CD4-positive, alpha-beta T cell (primary cell): Measurements from ENCODE around the gene TENM4. TPM values are rescaled to one million over a fixed set of nuclear protein-coding genes. Genes with fewer than 3 reads are reported as not detected.

Experiments used
- ATAC-seq: fragments of 200-7000 bp; cut with Tn5 transposase; one replicate; pipeline ENCODE4 v1.10.0; 2022; ENCODE audit warnings: mild to moderate bottlenecking; ENCODE audit not compliant: poor library complexity
- CTCF ChIA-PET: fragments of 350-600 bp; sonication (Branson Sonifier 250); formaldehyde crosslinking; loops from one replicate; lab custom pipeline; 2021; ENCODE audit warnings: antibody characterized with exemption, inconsistent platforms; lab: Charles Lee
- POLR2A ChIA-PET: fragments of 350-600 bp; sonication (Branson Sonifier 250); formaldehyde crosslinking; loops from one replicate; lab custom pipeline; 2021; ENCODE audit warnings: antibody characterized with exemption, inconsistent platforms; lab: Charles Lee
- DNase-seq, 14 experiments: peaks; one replicate each; pipeline ENCODE4 v3.0.0-alpha.2; 2013 to 2020; ENCODE audit warnings: mixed read lengths in 2 of 14
- H3K27ac ChIP-seq, 2 donors: one replicate each; pipeline versions ENCODE4 v1.5.1 to v1.7.0; 2013; ENCODE audit warnings: low read length in 2 of 2, low read depth in 1 of 2, mild to moderate bottlenecking in 1 of 2
- H3K27me3 ChIP-seq, 2 experiments: 1 replicate in 1 of 2; 2 replicates in 1 of 2; pipeline versions ENCODE4 v1.6.1 to v1.7.0; 2013; ENCODE audit warnings: low read length in 2 of 2, control low read depth in 1 of 2, mild to moderate bottlenecking in 1 of 2, moderate library complexity in 1 of 2; ENCODE audit not compliant: insufficient read depth in 2 of 2, control insufficient read depth in 1 of 2
- H3K36me3 ChIP-seq: one replicate; pipeline ENCODE4 v1.6.1; 2013; ENCODE audit warnings: low read length, control low read depth; ENCODE audit not compliant: insufficient read depth
- H3K4me1 ChIP-seq: one replicate; pipeline ENCODE4 v1.6.1; 2013; ENCODE audit warnings: low read length, control low read depth; ENCODE audit not compliant: insufficient read depth
- H3K4me3 ChIP-seq: one replicate; pipeline ENCODE4 v1.5.1; 2013; ENCODE audit warnings: mild to moderate bottlenecking, low read length, moderate library complexity
- H3K9me3 ChIP-seq, 2 experiments: 1 replicate in 1 of 2; 2 replicates in 1 of 2; pipeline versions ENCODE4 v1.6.1 to v1.7.0; 2013; ENCODE audit warnings: low read length in 2 of 2, mild to moderate bottlenecking in 2 of 2, control low read depth in 1 of 2, moderate library complexity in 1 of 2; ENCODE audit not compliant: control insufficient read depth in 1 of 2, insufficient read depth in 1 of 2
- H3K27ac Mint-ChIP-seq: one replicate; pipeline ENCODE4 v1.8.0; 2020; ENCODE audit warnings: mixed read lengths
- H3K27me3 Mint-ChIP-seq: one replicate; pipeline ENCODE4 v1.8.0; 2021; ENCODE audit warnings: mixed read lengths
- H3K36me3 Mint-ChIP-seq: one replicate; pipeline ENCODE4 v1.8.0; 2021; ENCODE audit warnings: low read depth, mixed read lengths
- H3K4me1 Mint-ChIP-seq: one replicate; pipeline ENCODE4 v1.8.0; 2021; ENCODE audit warnings: low read depth, mixed read lengths
- H3K4me3 Mint-ChIP-seq: one replicate; pipeline ENCODE4 v1.8.0; 2020; ENCODE audit warnings: mild to moderate bottlenecking, mixed read lengths
- H3K9me3 Mint-ChIP-seq: one replicate; pipeline ENCODE4 v1.8.0; 2020; ENCODE audit warnings: mixed read lengths
- intact Hi-C, 2 experiments: fragments of 100-400 bp; cut with DNase I in 1 of 2; cut with micrococcal nuclease in 1 of 2; formaldehyde crosslinking; loops; one replicate each; pipeline versions ENCODE4 v1.15.1 to v1.9.0; 2023 to 2025; cut with DNase I, micrococcal nuclease
- total RNA-seq, 174 experiments: library from RNA in 2 of 174; stranded (reverse) in 2 of 174; gene quantifications; one replicate each; pipeline ENCODE4 v1.2.3 and lab custom pipeline; 2021 to 2026
- TF ChIP-seq, protein P1 (sequence below): fragments of 200-600 bp; IDR thresholded peaks from one replicate; pipeline ENCODE4 v1.8.0; 2022; ENCODE audit warnings: antibody characterized with exemption, mild to moderate bottlenecking

TENM4 gene
- total RNA-seq, 2 experiments from 2014 or later = 0.22 to 0.31 TPM

DNA sequence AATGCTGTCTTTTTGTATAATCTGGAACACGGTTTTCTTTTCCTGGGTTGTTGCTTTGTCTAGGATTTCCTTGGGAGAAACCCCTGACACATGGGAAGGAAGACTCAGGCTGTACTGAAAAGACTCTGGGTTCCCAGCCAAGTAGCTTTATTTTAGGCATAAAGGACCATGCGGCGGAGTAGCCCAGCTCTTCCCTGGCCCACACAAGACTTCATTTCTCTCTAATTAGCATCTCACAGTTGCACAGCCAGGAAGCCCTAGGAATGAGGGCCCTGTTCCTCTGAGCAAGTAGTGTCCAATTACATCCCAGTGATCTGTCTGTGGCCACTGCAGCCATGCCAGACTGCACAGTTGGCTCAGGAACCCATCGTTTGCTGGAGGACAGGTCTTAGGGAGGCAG is 319.5 kb downstream of the TENM4 start:
- intact Hi-C loops = no loop called here
- ChIA-PET POLR2A (no interaction called here), CTCF (no interaction called here)
- Histone ChIP-seq H3K36me3 (no peaks in the 10 kb centered on the region), H3K9me3 (peaks cover 0 to 3% of the 10 kb centered on the region in 2 experiments), H3K27me3 (no peaks in the 10 kb centered on the region), H3K4me3 (no peak overlapping the region), H3K4me1 (no peaks in the 10 kb centered on the region), H3K27ac (no peak overlapping the region)
- Mint-ChIP-seq H3K9me3 (peaks cover 2% of the 10 kb centered on the region), H3K36me3 (no peaks in the 10 kb centered on the region), H3K27me3 (peaks cover 4% of the 10 kb centered on the region), H3K27ac (no peak overlapping the region), H3K4me1 (no peaks in the 10 kb centered on the region), H3K4me3 (no peak overlapping the region)
- TF ChIP-seq, protein P1, sequence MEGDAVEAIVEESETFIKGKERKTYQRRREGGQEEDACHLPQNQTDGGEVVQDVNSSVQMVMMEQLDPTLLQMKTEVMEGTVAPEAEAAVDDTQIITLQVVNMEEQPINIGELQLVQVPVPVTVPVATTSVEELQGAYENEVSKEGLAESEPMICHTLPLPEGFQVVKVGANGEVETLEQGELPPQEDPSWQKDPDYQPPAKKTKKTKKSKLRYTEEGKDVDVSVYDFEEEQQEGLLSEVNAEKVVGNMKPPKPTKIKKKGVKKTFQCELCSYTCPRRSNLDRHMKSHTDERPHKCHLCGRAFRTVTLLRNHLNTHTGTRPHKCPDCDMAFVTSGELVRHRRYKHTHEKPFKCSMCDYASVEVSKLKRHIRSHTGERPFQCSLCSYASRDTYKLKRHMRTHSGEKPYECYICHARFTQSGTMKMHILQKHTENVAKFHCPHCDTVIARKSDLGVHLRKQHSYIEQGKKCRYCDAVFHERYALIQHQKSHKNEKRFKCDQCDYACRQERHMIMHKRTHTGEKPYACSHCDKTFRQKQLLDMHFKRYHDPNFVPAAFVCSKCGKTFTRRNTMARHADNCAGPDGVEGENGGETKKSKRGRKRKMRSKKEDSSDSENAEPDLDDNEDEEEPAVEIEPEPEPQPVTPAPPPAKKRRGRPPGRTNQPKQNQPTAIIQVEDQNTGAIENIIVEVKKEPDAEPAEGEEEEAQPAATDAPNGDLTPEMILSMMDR = no peak
- no peak for ATAC-seq
- no peak for DNase-seq

DNA sequence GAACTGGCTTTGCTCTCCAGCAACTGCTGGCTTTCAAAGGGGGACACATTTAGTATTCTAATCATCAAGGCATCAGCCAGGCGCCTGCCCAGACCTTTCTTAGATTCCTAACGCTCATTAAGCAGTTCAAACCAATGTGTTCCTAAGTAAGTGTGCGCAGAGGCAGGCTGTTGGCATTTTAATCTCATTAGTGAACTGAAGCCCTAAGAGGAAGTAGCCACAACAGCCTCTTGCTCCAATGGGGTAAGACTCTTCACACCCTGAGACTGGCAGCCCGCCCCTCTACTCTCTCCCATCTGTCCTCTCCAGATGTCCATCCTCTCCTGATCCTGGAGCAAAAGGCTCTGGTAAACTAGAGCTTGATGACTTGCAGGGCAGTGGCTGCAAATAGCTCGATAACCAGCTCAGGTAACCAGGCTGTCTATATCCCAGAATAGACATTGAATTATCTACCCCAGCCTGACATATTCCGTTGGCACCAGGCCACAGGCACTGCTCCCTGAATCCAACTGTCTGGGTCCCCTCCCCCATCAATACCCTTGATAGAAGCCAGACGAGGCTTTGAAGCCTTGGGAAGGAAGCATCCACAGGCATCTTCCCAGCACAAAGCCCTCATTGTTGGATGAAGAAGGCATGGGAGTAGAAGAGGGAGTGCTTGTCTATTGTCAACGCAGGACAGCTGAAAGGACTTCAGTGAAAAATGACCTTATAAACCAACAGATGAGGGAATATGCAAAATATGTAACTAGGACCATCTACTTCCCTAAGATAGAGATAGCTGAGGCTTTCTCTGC is 321.1 kb downstream of the TENM4 start:
- H3K9me3 ChIP-seq = peaks cover 0 to 7% of the 10 kb centered on the region in 2 experiments
- ChIA-PET POLR2A (no interaction called here), CTCF (no interaction called here)
- H3K4me3 ChIP-seq = no peak overlapping the region
- peaks cover 6% of the 10 kb centered on the region for H3K9me3 Mint-ChIP-seq
- DNase-seq (no peak), ATAC-seq (no peak)
- no peak overlapping the region for H3K4me3 Mint-ChIP-seq
- intact Hi-C loops = no loop called here
- TF ChIP-seq, protein P1 = no peak
- H3K36me3 Mint-ChIP-seq = no peaks in the 10 kb centered on the region
- no peak overlapping the region for H3K27ac ChIP-seq
- H3K27me3 ChIP-seq = no peaks in the 10 kb centered on the region
- H3K4me1 Mint-ChIP-seq = no peaks in the 10 kb centered on the region
- H3K27ac Mint-ChIP-seq = no peak overlapping the region
- peaks cover 9% of the 10 kb centered on the region for H3K27me3 Mint-ChIP-seq
- H3K36me3 ChIP-seq = no peaks in the 10 kb centered on the region
- no peaks in the 10 kb centered on the region for H3K4me1 ChIP-seq

DNA sequence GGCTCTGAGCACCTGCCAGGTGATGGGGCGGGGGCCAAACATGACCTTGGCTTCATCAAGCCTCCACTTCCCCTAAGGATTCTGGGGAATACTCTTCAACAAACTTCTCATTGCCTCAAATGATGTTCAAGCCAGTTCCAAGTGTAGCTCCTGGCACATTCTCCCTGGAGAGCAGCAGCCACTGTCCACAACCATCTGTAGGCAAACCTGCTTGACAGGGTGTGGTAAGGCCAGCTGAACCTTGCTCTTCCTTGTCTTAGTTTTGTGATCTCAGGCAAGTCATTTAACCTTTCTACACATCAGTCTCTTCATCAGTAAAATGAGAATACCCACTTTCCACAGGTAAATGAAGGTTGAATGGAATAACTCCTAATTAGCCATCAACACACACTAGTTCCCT is 323.3 kb downstream of the TENM4 start:
- CTCF ChIA-PET = no interaction called here
- TF ChIP-seq, protein P1 = no peak

More for the DNA sequence above, 323.3 kb downstream of the TENM4 start:
- DNase-seq = no peak
- Mint-ChIP-seq H3K36me3 (no peaks in the 10 kb centered on the region), H3K27me3 (peaks cover 9% of the 10 kb centered on the region), H3K27ac (no peak overlapping the region), H3K4me1 (no peaks in the 10 kb centered on the region), H3K9me3 (peaks cover 6% of the 10 kb centered on the region), H3K4me3 (no peak overlapping the region)
- ATAC-seq = no peak
- intact Hi-C loops = no loop called here
- POLR2A ChIA-PET = interaction anchor here (0.6 kb wide), 1 partner anchor 47 kb away, joined by 4 read pairs; no protein-coding TSS in a partner anchor
- H3K4me3 ChIP-seq = no peak overlapping the region
- H3K27ac ChIP-seq = no peak overlapping the region
- no peaks in the 10 kb centered on the region for H3K36me3 ChIP-seq
- H3K4me1 ChIP-seq = no peaks in the 10 kb centered on the region
- H3K9me3 ChIP-seq = peaks cover 0 to 7% of the 10 kb centered on the region in 2 experiments
- H3K27me3 ChIP-seq = no peaks in the 10 kb centered on the region
